Activated CD4-positive, alpha-beta T cell treated with anti-CD3 and anti-CD28 coated beads, Interleukin-2, amount 50 U/mL, for 16 hours (primary cell): ENCODE measurements around the gene TENM4.

Source experiments
- DNase-seq: peaks from one replicate; pipeline ENCODE4 v3.0.0-alpha.2; 2020

Gene TENM4

DNA sequence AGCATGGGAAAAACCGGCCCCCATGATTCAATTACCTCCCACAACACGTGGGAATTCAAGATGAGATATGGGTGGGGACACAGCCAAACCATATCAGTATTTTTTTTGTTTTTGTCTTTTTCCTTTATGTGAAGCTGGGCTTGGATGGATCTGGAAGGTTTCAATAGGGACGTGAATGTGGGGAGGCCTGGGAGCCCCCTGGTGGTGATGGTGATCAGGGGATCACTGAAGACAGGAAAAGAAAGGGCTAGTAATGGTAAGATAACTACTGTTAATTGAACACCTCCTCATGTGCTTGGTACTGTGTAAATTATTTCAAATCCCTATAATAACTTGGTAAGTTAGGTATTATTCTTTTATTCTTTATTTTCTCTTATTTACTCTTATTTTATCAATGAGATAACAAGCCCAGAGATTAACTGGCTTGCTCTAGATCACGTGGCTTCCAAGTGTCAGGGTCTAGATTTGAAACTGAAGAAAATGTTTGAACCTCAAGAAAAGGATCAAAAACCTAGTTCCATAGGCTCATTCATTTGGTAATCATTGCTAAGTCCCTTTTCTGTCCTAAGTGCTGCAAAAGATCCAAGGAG is 364.2 kb downstream of the TENM4 start:
- peak; percentile 20 for DNase-seq

DNA sequence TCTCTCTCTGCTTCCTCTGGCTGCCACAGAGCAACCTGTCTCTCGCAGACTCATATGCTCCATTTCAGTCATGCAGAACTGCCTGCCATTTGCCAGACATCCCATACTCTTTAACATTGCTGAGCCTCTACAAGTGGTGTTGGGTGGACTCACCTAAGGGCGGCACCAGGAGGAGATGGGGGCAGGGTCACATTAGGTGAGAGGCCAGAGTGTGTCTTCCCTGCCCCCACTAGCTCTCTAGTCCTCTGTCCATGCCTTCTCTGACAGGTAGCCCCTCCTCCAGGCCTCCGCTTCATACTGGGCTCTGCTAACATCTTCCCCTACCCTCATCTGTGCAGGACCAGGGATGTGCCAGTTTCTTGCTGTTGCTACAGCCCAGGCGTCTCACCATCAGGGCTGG is 366.3 kb downstream of the TENM4 start:
- no peak for DNase-seq

GRCh38 chr11:79071190-79071589 is 369.6 kb downstream of the TENM4 start:
- DNase-seq = no peak

- DNase-seq = no peak
Measured at GRCh38 chr11:79070518-79070917, 370.3 kb downstream of the TENM4 start.

DNA sequence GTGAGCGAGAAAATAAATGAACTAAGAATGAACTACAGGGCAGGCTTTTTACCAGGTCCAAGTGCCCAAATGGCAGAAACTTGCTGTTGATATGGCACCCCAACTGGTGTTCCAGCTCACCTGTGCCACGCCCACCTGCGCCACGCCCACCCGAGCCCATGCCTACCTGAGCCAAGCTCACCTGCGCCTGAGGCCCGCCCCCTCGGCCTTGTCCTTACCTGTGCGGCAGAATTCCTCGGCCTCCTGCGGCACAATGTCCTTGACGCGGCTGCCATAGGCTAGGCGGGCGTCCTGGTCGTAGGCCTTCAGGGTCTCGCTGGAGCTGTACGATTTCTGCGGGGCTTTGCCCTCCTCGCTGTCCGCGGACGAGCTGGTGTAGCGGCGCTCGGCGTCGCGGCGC is 371.3 kb downstream of the TENM4 start:
- no peak for DNase-seq

- no peak for DNase-seq
Measured at GRCh38 chr11:79068356-79068755, 372.5 kb downstream of the TENM4 start.

- no peak for DNase-seq
Measured at GRCh38 chr11:79067352-79067679, 373.5 kb downstream of the TENM4 start.

DNA sequence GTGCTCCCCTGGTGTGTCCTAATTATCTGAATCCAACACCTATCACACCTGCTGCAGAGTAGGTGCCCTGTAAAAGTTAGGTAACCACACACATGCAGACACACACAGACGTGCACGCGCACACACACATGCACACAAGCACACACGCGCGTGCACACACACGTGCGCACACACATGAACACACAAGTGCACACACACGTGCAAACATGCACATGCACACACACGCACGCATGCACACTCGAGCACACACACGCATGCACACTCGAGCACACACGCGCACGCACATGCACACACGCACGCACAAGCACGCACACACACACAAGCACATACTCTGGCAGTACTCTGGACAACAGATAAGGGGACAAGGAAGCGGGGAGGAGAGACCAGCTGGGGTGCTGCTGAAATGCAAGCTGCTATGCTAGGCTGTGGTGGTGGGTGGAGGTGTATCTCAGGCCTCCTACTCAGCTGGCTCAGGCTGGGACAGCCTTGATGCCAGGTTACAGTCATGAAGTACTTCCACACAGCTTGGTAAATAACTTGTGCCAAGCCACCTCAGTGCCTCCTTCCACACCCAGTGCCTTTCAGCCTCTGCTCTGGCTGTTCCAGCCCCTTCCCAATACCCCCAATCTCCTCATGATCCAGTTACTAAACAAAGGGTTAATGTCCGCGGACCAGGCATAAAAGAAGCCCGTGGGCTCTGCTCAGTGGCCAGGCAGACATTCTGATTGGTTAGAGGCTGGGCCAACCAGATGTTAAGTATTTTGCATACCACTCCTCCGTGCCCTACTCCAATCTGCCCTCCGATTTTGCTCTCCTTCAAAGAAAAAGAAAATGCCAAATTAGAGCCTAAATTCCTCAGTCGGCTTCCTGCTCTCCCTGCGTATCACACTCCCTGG is 374.1 kb downstream of the TENM4 start:
- DNase-seq = no peak

GRCh38 chr11:79062814-79063762 is 377.7 kb downstream of the TENM4 start:
- DNase-seq = no peak

GRCh38 chr11:79060081-79060953 is 380.5 kb downstream of the TENM4 start:
- no peak for DNase-seq

DNA sequence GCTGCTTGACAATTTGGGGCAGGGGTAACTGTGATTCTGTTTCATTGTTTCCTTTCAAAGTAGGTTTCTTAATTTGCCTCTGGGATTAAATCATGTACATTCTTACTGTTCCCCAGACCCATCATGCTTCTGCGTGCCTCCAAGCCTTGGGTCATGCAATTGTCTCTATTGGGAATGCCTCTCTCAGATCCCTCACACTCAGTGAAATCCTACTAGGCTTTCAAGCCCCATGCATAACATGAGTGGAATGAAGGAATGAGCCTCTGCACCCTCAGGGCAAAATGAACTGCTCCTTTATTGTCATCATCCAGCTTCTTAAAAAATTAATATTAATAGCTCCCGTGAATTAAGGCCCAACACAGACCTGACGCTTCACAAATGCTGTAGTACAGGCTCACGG is 381.7 kb downstream of the TENM4 start:
- no peak for DNase-seq

- no peak for DNase-seq
Measured at GRCh38 chr11:79055856-79056631, 384.8 kb downstream of the TENM4 start.

- no peak for DNase-seq
Measured at GRCh38 chr11:79054636-79055035, 386.2 kb downstream of the TENM4 start.

- no peak for DNase-seq
Measured at GRCh38 chr11:79052544-79052943, 388.3 kb downstream of the TENM4 start.

DNA sequence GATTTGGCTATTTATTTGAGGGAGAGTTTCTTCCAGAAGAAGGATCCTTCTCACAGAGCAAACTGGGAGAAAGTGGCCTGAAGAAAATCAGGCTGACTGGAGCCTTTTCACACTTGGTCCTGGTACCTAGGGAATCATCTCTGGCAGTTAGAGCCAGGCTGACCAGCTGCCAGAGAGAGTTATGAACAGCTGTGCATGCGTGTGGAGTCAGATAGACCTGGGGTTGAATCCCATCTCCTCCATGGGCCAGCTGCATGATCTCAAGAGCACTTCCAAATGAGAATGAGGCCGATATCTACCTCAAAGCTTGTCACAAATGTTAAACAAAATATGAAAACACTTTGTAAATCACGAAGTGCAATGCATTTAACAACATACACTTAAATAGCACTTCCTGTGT is 390.0 kb downstream of the TENM4 start:
- no peak for DNase-seq

GRCh38 chr11:79049741-79050179 is 391.1 kb downstream of the TENM4 start:
- no peak for DNase-seq

GRCh38 chr11:79047980-79048379 is 392.9 kb downstream of the TENM4 start:
- no peak for DNase-seq

- no peak for DNase-seq
Measured at GRCh38 chr11:79047321-79047720, 393.5 kb downstream of the TENM4 start.

- no peak for DNase-seq
Measured at GRCh38 chr11:79046366-79046765, 394.5 kb downstream of the TENM4 start.

DNA sequence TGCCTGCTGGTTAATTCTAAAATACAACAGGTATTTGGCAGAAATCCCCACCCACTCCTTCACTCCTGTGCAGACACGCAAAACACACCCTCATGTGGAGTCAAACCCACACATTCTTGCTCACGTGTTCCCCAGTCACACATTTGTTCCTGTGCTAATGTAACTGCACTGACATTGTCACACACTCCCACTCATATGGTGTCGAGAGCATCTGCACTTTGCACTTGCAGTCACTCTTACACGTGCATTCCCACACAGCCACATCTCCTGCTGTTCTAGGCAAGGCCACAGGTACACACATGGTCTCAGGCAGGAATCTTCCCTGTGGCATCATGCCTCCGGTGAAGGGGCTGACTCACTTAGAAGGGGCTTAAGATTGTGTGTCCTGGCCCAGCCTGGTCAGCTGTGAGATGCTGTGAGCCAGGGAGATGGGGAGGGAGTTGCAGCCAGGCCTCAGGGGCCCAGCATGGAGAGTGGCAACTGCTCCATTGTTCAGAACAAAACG is 395.0 kb downstream of the TENM4 start:
- no peak for DNase-seq
